ENCODE measurements around the gene CLCN2.

- no peak for TF ChIP-seq POLR2A (IDR thresholded peaks at IDR 0.05)
- no peak for TF ChIP-seq CTCF (IDR thresholded peaks at IDR 0.05)
Observed at GRCh38 chr3:184382326-184383032, 21.1 kb upstream of the CLCN2 start.

Data from adrenal gland (tissue), 5 donors.